ENCODE data around the gene FOXQ1.

DNA sequence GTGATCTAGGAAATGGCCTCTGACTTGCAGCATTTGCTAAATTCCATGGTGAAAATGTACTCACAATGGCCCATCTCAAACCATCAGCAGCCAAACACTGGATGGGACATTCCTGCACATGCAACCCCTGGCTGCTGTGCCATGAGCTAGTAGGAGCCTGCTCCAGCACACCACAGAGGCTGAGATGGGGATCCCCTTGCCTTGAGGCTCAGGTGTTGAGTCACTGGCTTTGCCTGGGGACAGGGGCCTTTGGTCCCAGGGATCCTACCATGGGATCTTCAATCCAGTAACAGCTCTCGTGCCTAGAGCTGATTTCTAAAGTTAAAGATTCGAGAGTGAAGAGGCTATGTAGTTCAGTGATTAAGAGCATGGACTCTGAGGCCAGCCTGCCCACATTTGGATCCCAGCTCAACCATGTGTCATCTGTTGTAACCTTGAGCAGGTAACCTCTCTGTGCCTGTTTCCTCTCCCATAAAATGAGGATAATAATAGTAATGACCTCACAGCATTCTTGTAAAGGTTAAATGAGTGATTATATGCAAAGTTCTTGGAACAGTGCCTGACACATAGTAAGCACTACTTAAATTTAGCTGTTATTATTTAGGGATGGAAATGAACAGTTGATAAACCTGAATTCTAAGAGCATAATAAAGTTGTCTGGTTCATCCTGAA, 16.4 kb downstream of the FOXQ1 start:
- TF ChIP-seq, protein P1, sequence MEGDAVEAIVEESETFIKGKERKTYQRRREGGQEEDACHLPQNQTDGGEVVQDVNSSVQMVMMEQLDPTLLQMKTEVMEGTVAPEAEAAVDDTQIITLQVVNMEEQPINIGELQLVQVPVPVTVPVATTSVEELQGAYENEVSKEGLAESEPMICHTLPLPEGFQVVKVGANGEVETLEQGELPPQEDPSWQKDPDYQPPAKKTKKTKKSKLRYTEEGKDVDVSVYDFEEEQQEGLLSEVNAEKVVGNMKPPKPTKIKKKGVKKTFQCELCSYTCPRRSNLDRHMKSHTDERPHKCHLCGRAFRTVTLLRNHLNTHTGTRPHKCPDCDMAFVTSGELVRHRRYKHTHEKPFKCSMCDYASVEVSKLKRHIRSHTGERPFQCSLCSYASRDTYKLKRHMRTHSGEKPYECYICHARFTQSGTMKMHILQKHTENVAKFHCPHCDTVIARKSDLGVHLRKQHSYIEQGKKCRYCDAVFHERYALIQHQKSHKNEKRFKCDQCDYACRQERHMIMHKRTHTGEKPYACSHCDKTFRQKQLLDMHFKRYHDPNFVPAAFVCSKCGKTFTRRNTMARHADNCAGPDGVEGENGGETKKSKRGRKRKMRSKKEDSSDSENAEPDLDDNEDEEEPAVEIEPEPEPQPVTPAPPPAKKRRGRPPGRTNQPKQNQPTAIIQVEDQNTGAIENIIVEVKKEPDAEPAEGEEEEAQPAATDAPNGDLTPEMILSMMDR (IDR thresholded peaks at IDR 0.05), result no peak
- TF ChIP-seq POLR2A (IDR thresholded peaks at IDR 0.05) (no peak), POLR2AphosphoS5 (IDR thresholded peaks at IDR 0.05) (no peak)

All from prostate gland (tissue), 2 donors.